Transverse colon (tissue), 4 donors: ENCODE measurements around the gene HSPB3.

Experiments
- CTCF ChIP-seq, 5 experiments: fragments of 200-600 bp in 3 of 5; fragments of 450-650 bp in 2 of 5; sonication (generic) in 3 of 5; IDR thresholded peaks; 1 replicate in 2 of 5; 2 replicates in 3 of 5; pipeline ENCODE4 v1.5.1; 2016 to 2017; ENCODE audit warnings: antibody characterized with exemption in 5 of 5, inconsistent platforms in 3 of 5, mild to moderate bottlenecking in 2 of 5, moderate library complexity in 1 of 5
- EP300 ChIP-seq: sonication (generic); formaldehyde crosslinking; IDR thresholded peaks from one replicate; pipeline ENCODE4 v1.6.1; 2017; ENCODE audit warnings: antibody characterized with exemption, low read depth
- POLR2A ChIP-seq: fragments of 450-650 bp; IDR thresholded peaks from one replicate; pipeline ENCODE4 v1.6.1; 2016; ENCODE audit warnings: antibody characterized with exemption, mild to moderate bottlenecking, moderate library complexity
- POLR2AphosphoS5 ChIP-seq, 3 donors: sonication (generic); formaldehyde crosslinking; IDR thresholded peaks; one replicate each; pipeline ENCODE4 v1.6.1; 2016; ENCODE audit warnings: antibody characterized with exemption in 3 of 3

- TF ChIP-seq POLR2A (no peak), CTCF (IDR thresholded peaks at IDR 0.05) (no peak), POLR2AphosphoS5 (IDR thresholded peaks at IDR 0.05) (no peak), EP300 (no peak)
Observed at GRCh38 chr5:54471398-54471797, 15.9 kb downstream of the HSPB3 start.
